ENCODE results near the gene ALG3. TPM values are rescaled to one million over a fixed set of nuclear protein-coding genes. Genes with fewer than 3 reads are reported as not detected.

The ALG3 gene
- total and polyA plus RNA-seq, 5 donors, result 17.3 to 23.3 (median 20.2) TPM

GRCh38 chr3:184223946-184224345, 24.8 kb downstream of the ALG3 start:
- DNase-seq (no peak), ATAC-seq (no peak)
- H3K4me3 ChIP-seq (ENCODE audit: low read length), result no peak overlapping the region
- H3K9me3 ChIP-seq (ENCODE audit: control insufficient read depth, low read length), result no peaks in the 10 kb centered on the region
- 77% methylated on average over 3 of the region's 3 CpGs for WGBS
- H3K27ac ChIP-seq (ENCODE audit: low read length), result no peak overlapping the region
- no peaks in the 10 kb centered on the region for H3K27me3 ChIP-seq (ENCODE audit: control insufficient read depth, insufficient read depth)
- intact Hi-C loops (cut with DNase I), result loop anchor here in 1 of 4 donors (10.0 kb wide), 1 partner anchor 71 kb away; the partner anchor contains the start of gene PSMD2
- H3K4me1 ChIP-seq (ENCODE audit: control insufficient read depth, insufficient read depth, low read length), result no peaks in the 10 kb centered on the region

- Histone ChIP-seq H3K4me1 (ENCODE audit: control insufficient read depth, insufficient read depth, low read length) (no peaks in the 10 kb centered on the region), H3K27ac (ENCODE audit: low read length) (no peak overlapping the region), H3K27me3 (ENCODE audit: control insufficient read depth, insufficient read depth) (no peaks in the 10 kb centered on the region), H3K4me3 (ENCODE audit: low read length) (no peak overlapping the region), H3K9me3 (ENCODE audit: control insufficient read depth, low read length) (no peaks in the 10 kb centered on the region)
- intact Hi-C loops (cut with DNase I), result loop anchor here in 1 of 4 donors (10.0 kb wide), 1 partner anchor 72 kb away; the partner anchor contains the start of gene PSMD2
- ATAC-seq (no peak), DNase-seq (no peak)
- 84% methylated on average over 3 of the region's 3 CpGs for WGBS
These were observed 26.2 kb downstream of the ALG3 start for GRCh38 chr3:184222521-184222920.

DNA sequence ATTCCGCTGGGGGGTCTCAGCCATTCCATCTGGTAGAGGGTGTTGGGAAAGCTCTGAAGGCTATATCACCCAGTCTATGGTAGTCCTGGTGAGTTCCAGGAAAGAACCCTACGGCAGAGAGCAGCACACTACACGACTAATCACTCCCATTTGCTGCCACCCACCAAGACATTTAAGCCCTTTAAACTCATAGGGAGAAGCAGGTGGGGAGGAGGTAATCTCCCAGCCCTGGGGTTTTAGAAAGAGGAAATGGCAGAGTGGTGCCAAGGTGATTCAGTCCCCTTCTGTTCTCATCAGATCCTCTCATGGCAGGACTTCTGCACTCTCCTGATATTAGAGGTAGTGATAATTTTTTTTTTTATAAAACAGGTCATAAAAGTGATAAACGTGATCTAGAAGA, 29.9 kb downstream of the ALG3 start:
- WGBS, result 49% methylated on average over 4 of the region's 4 CpGs
- Histone ChIP-seq H3K4me1 (ENCODE audit: control insufficient read depth, insufficient read depth, low read length) (no peaks in the 10 kb centered on the region), H3K9me3 (ENCODE audit: control insufficient read depth, low read length) (no peaks in the 10 kb centered on the region), H3K27me3 (ENCODE audit: control insufficient read depth, insufficient read depth) (no peaks in the 10 kb centered on the region), H3K4me3 (ENCODE audit: low read length) (no peak overlapping the region), H3K27ac (ENCODE audit: low read length) (no peak overlapping the region)
- intact Hi-C loops (cut with DNase I), result no loop called here
- no peak for ATAC-seq
- no peak for DNase-seq

DNA sequence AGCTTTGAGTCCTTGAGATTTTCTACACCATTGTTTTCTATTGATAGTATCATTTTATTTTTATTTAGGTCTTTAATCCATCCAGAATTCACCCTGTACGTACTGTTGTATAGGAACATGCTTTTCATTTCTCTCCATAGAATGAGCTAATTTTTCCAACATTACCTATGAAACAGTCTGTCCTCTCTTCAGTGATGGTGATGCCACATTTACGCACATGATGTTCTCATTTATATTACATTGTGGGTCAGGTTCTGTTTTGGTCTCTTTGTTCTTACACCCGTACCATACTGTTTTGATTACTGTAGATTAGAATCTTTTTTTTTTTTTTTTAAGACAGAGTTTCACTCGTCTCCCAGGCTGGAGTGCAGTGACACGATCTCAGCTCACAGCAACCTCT, 37.0 kb downstream of the ALG3 start:
- intact Hi-C loops (cut with DNase I), result no loop called here

GRCh38 chr3:184211297-184211696, 37.5 kb downstream of the ALG3 start:
- Histone ChIP-seq H3K27me3 (ENCODE audit: control insufficient read depth, insufficient read depth) (no peaks in the 10 kb centered on the region), H3K27ac (ENCODE audit: low read length) (no peak overlapping the region), H3K4me3 (ENCODE audit: low read length) (no peak overlapping the region), H3K9me3 (ENCODE audit: control insufficient read depth, low read length) (no peaks in the 10 kb centered on the region), H3K4me1 (ENCODE audit: control insufficient read depth, insufficient read depth, low read length) (no peaks in the 10 kb centered on the region)
- ATAC-seq (no peak), DNase-seq (no peak)
- 54% methylated on average over 5 of the region's 5 CpGs for WGBS
- intact Hi-C loops (cut with DNase I), result no loop called here

More for the DNA sequence above, 37.0 kb downstream of the ALG3 start:
- H3K27me3 ChIP-seq (ENCODE audit: control insufficient read depth, insufficient read depth), result no peaks in the 10 kb centered on the region
- H3K9me3 ChIP-seq (ENCODE audit: control insufficient read depth, low read length), result no peaks in the 10 kb centered on the region
- ATAC-seq (no peak), DNase-seq (no peak)
- H3K4me3 ChIP-seq (ENCODE audit: low read length), result no peak overlapping the region
- H3K27ac ChIP-seq (ENCODE audit: low read length), result no peak overlapping the region
- 73% methylated on average over 5 of the region's 5 CpGs for WGBS
- no peaks in the 10 kb centered on the region for H3K4me1 ChIP-seq (ENCODE audit: control insufficient read depth, insufficient read depth, low read length)

DNA sequence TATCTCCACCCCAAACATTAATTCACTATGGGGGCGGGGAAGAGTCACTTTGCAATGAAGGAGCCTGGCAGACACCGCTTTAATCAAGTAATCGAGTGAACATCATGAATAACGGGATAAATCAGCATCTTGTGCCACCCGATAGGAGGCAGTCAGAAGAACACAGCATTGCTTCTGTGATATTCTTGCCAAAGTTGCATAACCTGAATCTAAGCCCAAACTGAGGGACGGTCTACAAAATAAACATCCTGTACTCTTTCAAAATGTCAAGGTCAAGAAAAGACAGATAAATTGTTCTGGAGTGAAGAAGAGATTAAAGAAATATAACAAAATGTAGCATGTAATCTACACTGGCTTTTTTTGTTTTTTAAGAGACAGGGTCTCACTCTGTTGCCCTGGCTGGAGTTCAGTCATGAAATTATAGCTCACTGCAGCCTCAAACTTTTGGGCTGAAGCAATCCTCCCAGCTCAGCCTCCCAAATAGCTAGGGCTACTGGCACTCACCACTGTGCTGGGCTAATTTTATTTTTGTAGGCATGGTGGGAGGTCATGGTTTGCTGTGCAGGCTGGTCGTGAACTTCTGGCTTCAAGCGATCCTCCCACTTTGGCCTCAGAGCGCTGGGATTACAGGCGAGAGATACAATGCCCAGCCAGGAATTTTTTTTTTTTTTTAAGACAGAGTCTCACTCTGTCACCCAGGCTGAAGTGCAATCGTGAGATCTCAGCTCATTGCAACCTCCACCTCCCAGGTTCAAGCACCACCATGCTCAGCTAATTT, 39.4 kb downstream of the ALG3 start:
- H3K4me3 ChIP-seq (ENCODE audit: low read length), result no peak overlapping the region
- intact Hi-C loops (cut with DNase I), result no loop called here
- WGBS, result 43% methylated on average over 11 of the region's 11 CpGs
- ATAC-seq (peak; percentile 68 to 80), DNase-seq (peak in 1 of 3 donors; percentile 72)
- no peaks in the 10 kb centered on the region for H3K4me1 ChIP-seq (ENCODE audit: control insufficient read depth, insufficient read depth, low read length)
- no peak overlapping the region for H3K27ac ChIP-seq (ENCODE audit: low read length)
- H3K9me3 ChIP-seq (ENCODE audit: control insufficient read depth, low read length), result no peaks in the 10 kb centered on the region
- no peaks in the 10 kb centered on the region for H3K27me3 ChIP-seq (ENCODE audit: control insufficient read depth, insufficient read depth)

- Histone ChIP-seq H3K4me3 (ENCODE audit: low read length) (no peak overlapping the region), H3K4me1 (ENCODE audit: control insufficient read depth, insufficient read depth, low read length) (no peaks in the 10 kb centered on the region), H3K9me3 (ENCODE audit: control insufficient read depth, low read length) (no peaks in the 10 kb centered on the region), H3K27me3 (ENCODE audit: control insufficient read depth, insufficient read depth) (no peaks in the 10 kb centered on the region), H3K27ac (ENCODE audit: low read length) (no peak overlapping the region)
- no peak for ATAC-seq
- 78% methylated on average over 8 of the region's 8 CpGs for WGBS
- no peak for DNase-seq
- intact Hi-C loops (cut with DNase I), result no loop called here
These were observed 45.2 kb downstream of the ALG3 start for GRCh38 chr3:184203526-184203925.

DNA sequence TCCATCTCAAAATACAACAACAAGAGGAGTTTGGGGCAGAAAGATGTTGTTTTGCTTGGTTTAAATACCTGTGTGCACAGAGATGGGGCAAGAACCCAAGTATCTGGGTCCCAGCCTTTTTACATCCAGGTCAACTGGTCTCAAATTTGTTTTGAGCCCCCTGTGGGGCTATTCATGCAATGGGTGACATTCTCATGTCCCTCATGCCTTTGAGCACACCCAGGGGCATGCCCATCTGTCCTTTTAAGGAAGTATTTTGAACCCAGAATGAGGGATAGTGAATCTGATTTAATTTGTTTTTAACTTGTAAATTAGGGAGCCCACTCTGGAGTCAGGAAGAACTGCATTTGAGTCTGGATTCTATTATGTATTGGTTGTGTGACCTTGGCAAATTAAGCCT, 47.9 kb downstream of the ALG3 start:
- H3K27me3 ChIP-seq (ENCODE audit: control insufficient read depth, insufficient read depth), result no peaks in the 10 kb centered on the region
- H3K4me1 ChIP-seq (ENCODE audit: control insufficient read depth, insufficient read depth, low read length), result no peaks in the 10 kb centered on the region
- intact Hi-C loops (cut with DNase I), result no loop called here
- no peaks in the 10 kb centered on the region for H3K9me3 ChIP-seq (ENCODE audit: control insufficient read depth, low read length)
- DNase-seq (no peak), ATAC-seq (no peak)
- no peak overlapping the region for H3K4me3 ChIP-seq (ENCODE audit: low read length)
- no peak overlapping the region for H3K27ac ChIP-seq (ENCODE audit: low read length)

- intact Hi-C loops (cut with DNase I), result no loop called here
- no peaks in the 10 kb centered on the region for H3K9me3 ChIP-seq (ENCODE audit: control insufficient read depth, low read length)
- no peaks in the 10 kb centered on the region for H3K4me1 ChIP-seq (ENCODE audit: control insufficient read depth, insufficient read depth, low read length)
- ATAC-seq, result no peak
- H3K27me3 ChIP-seq (ENCODE audit: control insufficient read depth, insufficient read depth), result no peaks in the 10 kb centered on the region
- DNase-seq, result no peak
- WGBS, result 79% methylated on average over 9 of the region's 9 CpGs
- H3K27ac ChIP-seq (ENCODE audit: low read length), result no peak overlapping the region
- H3K4me3 ChIP-seq (ENCODE audit: low read length), result no peak overlapping the region
These were observed 50.3 kb downstream of the ALG3 start for GRCh38 chr3:184198509-184198908.

DNA sequence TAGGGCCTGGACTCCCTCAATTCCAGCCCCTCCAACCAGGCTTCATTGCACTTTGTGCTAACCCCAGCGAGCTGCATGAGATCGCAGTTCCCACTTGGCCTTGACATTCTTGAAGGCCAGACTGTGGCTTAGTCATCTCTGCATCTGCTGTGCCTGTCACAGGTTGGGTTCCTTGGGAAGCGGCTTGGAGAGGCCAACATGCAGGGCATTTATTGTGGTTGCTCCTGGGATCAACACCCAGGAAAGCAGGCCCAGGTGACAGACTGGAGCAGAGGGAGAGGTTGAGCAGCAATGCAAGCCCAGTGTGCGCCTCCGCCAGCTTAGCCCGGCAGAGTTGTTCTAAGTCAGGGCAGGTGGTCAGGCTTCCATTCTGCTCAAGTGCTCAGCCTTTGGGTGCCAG, 52.2 kb downstream of the ALG3 start:
- intact Hi-C loops (cut with DNase I), result no loop called here
- Histone ChIP-seq H3K27me3 (ENCODE audit: control insufficient read depth, insufficient read depth) (no peaks in the 10 kb centered on the region), H3K9me3 (ENCODE audit: control insufficient read depth, low read length) (no peaks in the 10 kb centered on the region), H3K4me1 (ENCODE audit: control insufficient read depth, insufficient read depth, low read length) (no peaks in the 10 kb centered on the region), H3K4me3 (ENCODE audit: low read length) (no peak overlapping the region), H3K27ac (ENCODE audit: low read length) (no peak overlapping the region)
- 91% methylated on average over 6 of the region's 6 CpGs for WGBS
- DNase-seq, result no peak
- no peak for ATAC-seq

GRCh38 chr3:184193991-184194539, 54.7 kb downstream of the ALG3 start:
- Histone ChIP-seq H3K27ac (ENCODE audit: low read length) (no peak overlapping the region), H3K4me3 (ENCODE audit: low read length) (no peak overlapping the region), H3K27me3 (ENCODE audit: control insufficient read depth, insufficient read depth) (no peaks in the 10 kb centered on the region), H3K4me1 (ENCODE audit: control insufficient read depth, insufficient read depth, low read length) (no peaks in the 10 kb centered on the region), H3K9me3 (ENCODE audit: control insufficient read depth, low read length) (no peaks in the 10 kb centered on the region)
- WGBS, result 85% methylated on average over 9 of the region's 9 CpGs
- ATAC-seq (no peak), DNase-seq (no peak)
- intact Hi-C loops (cut with DNase I), result no loop called here

All from right cardiac atrium (tissue), 5 donors.